ENCODE results near the gene KLHL35. TPM values are rescaled to one million over a fixed set of nuclear protein-coding genes. Genes with fewer than 3 reads are reported as not detected.

Gene KLHL35
- total and polyA plus RNA-seq, 4 donors = 0.07 to 0.42 (median 0.15) TPM; not detected in 1

DNA sequence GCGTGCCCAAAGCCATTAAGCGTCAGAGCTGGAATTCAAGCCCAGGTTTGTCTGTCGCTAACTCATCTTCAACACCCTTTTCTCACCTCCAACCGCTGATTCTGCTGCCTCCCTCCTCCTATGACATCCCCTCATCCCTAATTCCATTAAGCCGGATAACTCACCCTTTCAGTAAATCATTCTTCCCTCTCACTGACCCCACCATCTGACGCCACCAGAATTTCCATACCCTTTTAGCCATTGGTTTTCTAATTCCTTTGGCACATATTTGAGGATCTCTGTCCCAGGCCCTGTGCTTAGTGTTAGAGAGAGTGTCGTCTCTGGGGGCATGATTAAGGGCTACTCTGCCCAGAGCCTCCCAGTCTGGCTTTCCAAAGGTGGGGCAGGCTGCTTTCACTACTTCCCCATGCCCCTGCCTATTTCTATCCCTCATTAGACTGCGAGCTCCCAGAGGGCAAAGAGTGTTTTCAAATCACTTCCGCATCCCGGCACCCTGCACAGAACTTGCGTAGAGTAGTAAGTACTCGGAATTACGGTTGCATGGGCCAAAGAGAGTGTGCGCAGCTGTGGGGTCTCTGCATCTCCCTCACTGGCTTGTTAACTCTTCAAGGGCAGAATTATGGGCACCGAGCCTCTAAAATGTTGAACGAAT is 3.9 kb downstream of the KLHL35 start:
- peaks cover 4 to 18% (median 6%) of the 10 kb centered on the region in 4 donors for H3K4me1 ChIP-seq (ENCODE audit: control insufficient read depth in 4 of 4, insufficient read depth in 4 of 4, low read length in 3 of 4)
- H3K9ac ChIP-seq (ENCODE audit: low read depth in 1 of 2, low read length in 2 of 2) = no peak overlapping the region
- no peak for DNase-seq (ENCODE audit: low spot score)
- WGBS = 67% methylated on average over 16 of the region's 16 CpGs
- TF ChIP-seq, protein P1, sequence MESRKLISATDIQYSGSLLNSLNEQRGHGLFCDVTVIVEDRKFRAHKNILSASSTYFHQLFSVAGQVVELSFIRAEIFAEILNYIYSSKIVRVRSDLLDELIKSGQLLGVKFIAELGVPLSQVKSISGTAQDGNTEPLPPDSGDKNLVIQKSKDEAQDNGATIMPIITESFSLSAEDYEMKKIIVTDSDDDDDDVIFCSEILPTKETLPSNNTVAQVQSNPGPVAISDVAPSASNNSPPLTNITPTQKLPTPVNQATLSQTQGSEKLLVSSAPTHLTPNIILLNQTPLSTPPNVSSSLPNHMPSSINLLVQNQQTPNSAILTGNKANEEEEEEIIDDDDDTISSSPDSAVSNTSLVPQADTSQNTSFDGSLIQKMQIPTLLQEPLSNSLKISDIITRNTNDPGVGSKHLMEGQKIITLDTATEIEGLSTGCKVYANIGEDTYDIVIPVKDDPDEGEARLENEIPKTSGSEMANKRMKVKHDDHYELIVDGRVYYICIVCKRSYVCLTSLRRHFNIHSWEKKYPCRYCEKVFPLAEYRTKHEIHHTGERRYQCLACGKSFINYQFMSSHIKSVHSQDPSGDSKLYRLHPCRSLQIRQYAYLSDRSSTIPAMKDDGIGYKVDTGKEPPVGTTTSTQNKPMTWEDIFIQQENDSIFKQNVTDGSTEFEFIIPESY (IDR thresholded peaks at IDR 0.05) = no peak
- no peak for TF ChIP-seq YY1 (IDR thresholded peaks at IDR 0.05)
- TF ChIP-seq, protein P2, sequence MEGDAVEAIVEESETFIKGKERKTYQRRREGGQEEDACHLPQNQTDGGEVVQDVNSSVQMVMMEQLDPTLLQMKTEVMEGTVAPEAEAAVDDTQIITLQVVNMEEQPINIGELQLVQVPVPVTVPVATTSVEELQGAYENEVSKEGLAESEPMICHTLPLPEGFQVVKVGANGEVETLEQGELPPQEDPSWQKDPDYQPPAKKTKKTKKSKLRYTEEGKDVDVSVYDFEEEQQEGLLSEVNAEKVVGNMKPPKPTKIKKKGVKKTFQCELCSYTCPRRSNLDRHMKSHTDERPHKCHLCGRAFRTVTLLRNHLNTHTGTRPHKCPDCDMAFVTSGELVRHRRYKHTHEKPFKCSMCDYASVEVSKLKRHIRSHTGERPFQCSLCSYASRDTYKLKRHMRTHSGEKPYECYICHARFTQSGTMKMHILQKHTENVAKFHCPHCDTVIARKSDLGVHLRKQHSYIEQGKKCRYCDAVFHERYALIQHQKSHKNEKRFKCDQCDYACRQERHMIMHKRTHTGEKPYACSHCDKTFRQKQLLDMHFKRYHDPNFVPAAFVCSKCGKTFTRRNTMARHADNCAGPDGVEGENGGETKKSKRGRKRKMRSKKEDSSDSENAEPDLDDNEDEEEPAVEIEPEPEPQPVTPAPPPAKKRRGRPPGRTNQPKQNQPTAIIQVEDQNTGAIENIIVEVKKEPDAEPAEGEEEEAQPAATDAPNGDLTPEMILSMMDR (IDR thresholded peaks at IDR 0.05; ENCODE audit: low read depth, low read length, missing input control) = no peak
- no peak for TF ChIP-seq SP1 (IDR thresholded peaks at IDR 0.05)
- no peak for TF ChIP-seq GABPA (IDR thresholded peaks at IDR 0.05 in 1 of 2, conservative IDR thresholded peaks at IDR 0.05 in 1 of 2)
- TF ChIP-seq, protein P3, sequence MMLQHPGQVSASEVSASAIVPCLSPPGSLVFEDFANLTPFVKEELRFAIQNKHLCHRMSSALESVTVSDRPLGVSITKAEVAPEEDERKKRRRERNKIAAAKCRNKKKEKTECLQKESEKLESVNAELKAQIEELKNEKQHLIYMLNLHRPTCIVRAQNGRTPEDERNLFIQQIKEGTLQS (IDR thresholded peaks at IDR 0.05) = no peak
- TF ChIP-seq TAF1 (conservative IDR thresholded peaks at IDR 0.05) = no peak
- TF ChIP-seq JUND (IDR thresholded peaks at IDR 0.05) = no peak
- no peak for TF ChIP-seq FOXA2 (IDR thresholded peaks at IDR 0.05)
- no peak for TF ChIP-seq RAD21 (IDR thresholded peaks at IDR 0.05)
- no peak for TF ChIP-seq FOXA1 (IDR thresholded peaks at IDR 0.05)
- no peak for TF ChIP-seq EGR1 (IDR thresholded peaks at IDR 0.05; ENCODE audit: low read depth in 2 of 2)
- TF ChIP-seq HNF4G (IDR thresholded peaks at IDR 0.05) = no peak
- TF ChIP-seq NR2F2 (IDR thresholded peaks at IDR 0.05) = no peak
- TF ChIP-seq RXRA (IDR thresholded peaks at IDR 0.05) = no peak
- TF ChIP-seq, protein P4, sequence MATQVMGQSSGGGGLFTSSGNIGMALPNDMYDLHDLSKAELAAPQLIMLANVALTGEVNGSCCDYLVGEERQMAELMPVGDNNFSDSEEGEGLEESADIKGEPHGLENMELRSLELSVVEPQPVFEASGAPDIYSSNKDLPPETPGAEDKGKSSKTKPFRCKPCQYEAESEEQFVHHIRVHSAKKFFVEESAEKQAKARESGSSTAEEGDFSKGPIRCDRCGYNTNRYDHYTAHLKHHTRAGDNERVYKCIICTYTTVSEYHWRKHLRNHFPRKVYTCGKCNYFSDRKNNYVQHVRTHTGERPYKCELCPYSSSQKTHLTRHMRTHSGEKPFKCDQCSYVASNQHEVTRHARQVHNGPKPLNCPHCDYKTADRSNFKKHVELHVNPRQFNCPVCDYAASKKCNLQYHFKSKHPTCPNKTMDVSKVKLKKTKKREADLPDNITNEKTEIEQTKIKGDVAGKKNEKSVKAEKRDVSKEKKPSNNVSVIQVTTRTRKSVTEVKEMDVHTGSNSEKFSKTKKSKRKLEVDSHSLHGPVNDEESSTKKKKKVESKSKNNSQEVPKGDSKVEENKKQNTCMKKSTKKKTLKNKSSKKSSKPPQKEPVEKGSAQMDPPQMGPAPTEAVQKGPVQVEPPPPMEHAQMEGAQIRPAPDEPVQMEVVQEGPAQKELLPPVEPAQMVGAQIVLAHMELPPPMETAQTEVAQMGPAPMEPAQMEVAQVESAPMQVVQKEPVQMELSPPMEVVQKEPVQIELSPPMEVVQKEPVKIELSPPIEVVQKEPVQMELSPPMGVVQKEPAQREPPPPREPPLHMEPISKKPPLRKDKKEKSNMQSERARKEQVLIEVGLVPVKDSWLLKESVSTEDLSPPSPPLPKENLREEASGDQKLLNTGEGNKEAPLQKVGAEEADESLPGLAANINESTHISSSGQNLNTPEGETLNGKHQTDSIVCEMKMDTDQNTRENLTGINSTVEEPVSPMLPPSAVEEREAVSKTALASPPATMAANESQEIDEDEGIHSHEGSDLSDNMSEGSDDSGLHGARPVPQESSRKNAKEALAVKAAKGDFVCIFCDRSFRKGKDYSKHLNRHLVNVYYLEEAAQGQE (IDR thresholded peaks at IDR 0.05) = no peak
- TF ChIP-seq HNF4A (conservative IDR thresholded peaks at IDR 0.05) = no peak
- TF ChIP-seq, protein P5, sequence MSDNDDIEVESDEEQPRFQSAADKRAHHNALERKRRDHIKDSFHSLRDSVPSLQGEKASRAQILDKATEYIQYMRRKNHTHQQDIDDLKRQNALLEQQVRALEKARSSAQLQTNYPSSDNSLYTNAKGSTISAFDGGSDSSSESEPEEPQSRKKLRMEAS (IDR thresholded peaks at IDR 0.05) = no peak
- H3K36me3 ChIP-seq (ENCODE audit: control insufficient read depth in 4 of 4, insufficient read depth in 3 of 4, low read depth in 1 of 4, low read length in 3 of 4) = no peaks in the 10 kb centered on the region
- H3K27ac ChIP-seq (ENCODE audit: low read depth in 1 of 2, low read length in 2 of 2) = no peak overlapping the region
- H3K4me3 ChIP-seq (ENCODE audit: low read depth in 1 of 3, low read length in 3 of 3) = no peak overlapping the region
- H3K27me3 ChIP-seq (ENCODE audit: control insufficient read depth in 4 of 4, insufficient read depth in 4 of 4, low read length in 3 of 4) = peaks cover 0 to 11% (median 5%) of the 10 kb centered on the region in 4 donors
- H3K9me3 ChIP-seq (ENCODE audit: control insufficient read depth in 4 of 4, low read length in 3 of 4) = peaks cover 0 to 5% (median 1%) of the 10 kb centered on the region in 4 donors

All from liver (tissue), 9 donors.